Testis (tissue), 3 donors: ENCODE results near the gene STAT3. TPM values are rescaled to one million over a fixed set of nuclear protein-coding genes. Genes with fewer than 3 reads are reported as not detected.
"Not testable (repeated sequence)": the region's sequence is repeated elsewhere in the genome, so short reads cannot be mapped to it uniquely, and the experiment has no call there.

Experiments used
- DNase-seq: peaks from one replicate; pipeline ENCODE4 v3.0.0-alpha.2; 2019
- H3K27ac ChIP-seq, 2 donors: fragments of 200-600 bp; sonication (generic); one replicate each; pipeline ENCODE4 v1.5.1; 2019
- H3K27me3 ChIP-seq: fragments of 200-600 bp; sonication (generic); one replicate; pipeline ENCODE4 v1.5.1; 2019
- H3K36me3 ChIP-seq: fragments of 200-600 bp; sonication (generic); one replicate; pipeline ENCODE4 v1.5.1; 2017; ENCODE audit warnings: low read depth; ENCODE audit errors: missing control alignments
- H3K4me1 ChIP-seq: fragments of 200-600 bp; sonication (generic); one replicate; pipeline ENCODE4 v1.5.1; 2019
- H3K4me3 ChIP-seq, 2 donors: fragments of 200-600 bp; sonication (generic); one replicate each; pipeline ENCODE4 v1.5.1; 2017 to 2019
- H3K9me3 ChIP-seq: fragments of 200-600 bp; sonication (generic); one replicate; pipeline ENCODE4 v1.5.1; 2017
- POLR2A ChIP-seq: fragments of 450-650 bp; IDR thresholded peaks from one replicate; pipeline ENCODE4 v1.6.1; 2017; ENCODE audit warnings: antibody characterized with exemption, mild to moderate bottlenecking, moderate library complexity
- WGBS, 2 donors: methylation state at CpG; one replicate each; pipeline ENCODE4 v1.1.5; 2018; 5-methylcytosine and 5-hydroxymethylcytosine counted together
- intact Hi-C: fragments of 100-400 bp; cut with DNase I; formaldehyde crosslinking; loops from one replicate; pipeline ENCODE4 v1.15.1; 2023; ENCODE audit warnings: low total_unique reads
- polyA plus RNA-seq: library from polyadenylated mRNA; stranded (reverse); fragments of 350-450 nt; fragmentation: Illumina TruSeq; extraction: RNeasy Lipid Tissue Mini Kit (QIAGEN cat#74804); gene quantifications from one replicate; pipeline ENCODE4 v1.2.3, GENCODE V29; 2014; ENCODE audit warnings: low read depth, low replicate concordance; ENCODE audit not compliant: insufficient read depth
- total RNA-seq, 2 donors: library from RNA; depleted of rRNA; stranded (reverse); fragments of >200 nt; gene quantifications; one replicate each; pipeline ENCODE4 v1.2.3, GENCODE V29; 2016
- TF ChIP-seq, protein P1 (sequence below), 3 experiments: fragments of 450-650 bp in 2 of 3; fragments of 200-600 bp in 1 of 3; sonication (generic) in 1 of 3; IDR thresholded peaks; one replicate each; pipeline ENCODE4 v1.5.1; 2016 to 2019; ENCODE audit warnings: antibody characterized with exemption in 3 of 3, mild to moderate bottlenecking in 2 of 3, moderate library complexity in 1 of 3

STAT3 gene
- total and polyA plus RNA-seq, 3 donors from 2014 or later: 69.5 to 117 (median 107) TPM

DNA sequence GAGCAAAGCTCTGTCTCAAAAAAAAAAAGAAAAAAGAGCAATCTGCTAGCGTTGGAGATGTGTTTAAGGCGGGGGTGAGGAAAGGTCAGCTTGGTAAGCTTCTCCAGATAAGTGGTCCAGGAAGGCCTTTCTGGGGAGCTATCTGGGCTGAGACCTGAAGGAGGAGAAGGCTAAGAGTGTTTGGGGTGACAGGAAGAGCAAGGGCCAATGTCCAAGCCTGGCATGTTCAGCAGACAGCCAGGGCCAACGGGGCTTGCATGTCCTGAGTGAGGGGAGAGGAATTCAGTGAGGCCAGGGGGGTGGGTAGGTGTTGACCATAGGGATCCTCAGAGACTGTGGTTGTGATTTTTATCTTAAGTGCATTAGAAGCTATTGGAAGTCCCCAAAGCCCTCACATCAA is 84.5 kb downstream of the STAT3 start:
- Histone ChIP-seq H3K4me1 (peaks cover 10% of the 10 kb centered on the region), H3K27me3 (no peaks in the 10 kb centered on the region), H3K36me3 (no peaks in the 10 kb centered on the region), H3K27ac (no peak overlapping the region), H3K9me3 (no peaks in the 10 kb centered on the region), H3K4me3 (no peak overlapping the region)
- DNase-seq: no peak
- TF ChIP-seq, protein P1, sequence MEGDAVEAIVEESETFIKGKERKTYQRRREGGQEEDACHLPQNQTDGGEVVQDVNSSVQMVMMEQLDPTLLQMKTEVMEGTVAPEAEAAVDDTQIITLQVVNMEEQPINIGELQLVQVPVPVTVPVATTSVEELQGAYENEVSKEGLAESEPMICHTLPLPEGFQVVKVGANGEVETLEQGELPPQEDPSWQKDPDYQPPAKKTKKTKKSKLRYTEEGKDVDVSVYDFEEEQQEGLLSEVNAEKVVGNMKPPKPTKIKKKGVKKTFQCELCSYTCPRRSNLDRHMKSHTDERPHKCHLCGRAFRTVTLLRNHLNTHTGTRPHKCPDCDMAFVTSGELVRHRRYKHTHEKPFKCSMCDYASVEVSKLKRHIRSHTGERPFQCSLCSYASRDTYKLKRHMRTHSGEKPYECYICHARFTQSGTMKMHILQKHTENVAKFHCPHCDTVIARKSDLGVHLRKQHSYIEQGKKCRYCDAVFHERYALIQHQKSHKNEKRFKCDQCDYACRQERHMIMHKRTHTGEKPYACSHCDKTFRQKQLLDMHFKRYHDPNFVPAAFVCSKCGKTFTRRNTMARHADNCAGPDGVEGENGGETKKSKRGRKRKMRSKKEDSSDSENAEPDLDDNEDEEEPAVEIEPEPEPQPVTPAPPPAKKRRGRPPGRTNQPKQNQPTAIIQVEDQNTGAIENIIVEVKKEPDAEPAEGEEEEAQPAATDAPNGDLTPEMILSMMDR (IDR thresholded peaks at IDR 0.05): no peak
- TF ChIP-seq POLR2A: no peak
- intact Hi-C loops: no loop called here
- 74 to 86% methylated on average over 3 of the region's 3 CpGs for WGBS, 2 donors

DNA sequence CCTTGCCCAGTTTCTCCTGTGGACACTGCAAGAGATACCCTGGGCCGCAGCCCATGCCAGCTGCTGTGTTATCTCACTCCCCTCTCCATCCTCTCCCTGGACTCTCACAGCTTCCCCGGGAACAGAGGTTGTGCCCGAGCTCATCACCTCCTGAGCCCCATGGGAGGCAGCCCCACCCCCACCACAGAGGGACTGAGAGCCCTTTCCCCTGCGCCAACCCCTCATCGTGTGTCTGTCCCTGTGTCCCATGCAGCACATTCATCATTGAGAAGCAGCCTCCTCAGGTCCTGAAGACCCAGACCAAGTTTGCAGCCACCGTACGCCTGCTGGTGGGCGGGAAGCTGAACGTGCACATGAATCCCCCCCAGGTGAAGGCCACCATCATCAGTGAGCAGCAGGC is 87.2 kb downstream of the STAT3 start:
- Histone ChIP-seq H3K4me3 (no peak overlapping the region), H3K27ac (no peak overlapping the region), H3K27me3 (no peaks in the 10 kb centered on the region), H3K4me1 (no peaks in the 10 kb centered on the region), H3K36me3 (no peaks in the 10 kb centered on the region), H3K9me3 (no peaks in the 10 kb centered on the region)
- WGBS, 2 donors: 81 to 82% methylated on average over 5 to 9 of the region's 9 CpGs
- intact Hi-C loops: no loop called here
- DNase-seq: no peak
- no peak for TF ChIP-seq POLR2A
- TF ChIP-seq, protein P1 (IDR thresholded peaks at IDR 0.05): no peak

DNA sequence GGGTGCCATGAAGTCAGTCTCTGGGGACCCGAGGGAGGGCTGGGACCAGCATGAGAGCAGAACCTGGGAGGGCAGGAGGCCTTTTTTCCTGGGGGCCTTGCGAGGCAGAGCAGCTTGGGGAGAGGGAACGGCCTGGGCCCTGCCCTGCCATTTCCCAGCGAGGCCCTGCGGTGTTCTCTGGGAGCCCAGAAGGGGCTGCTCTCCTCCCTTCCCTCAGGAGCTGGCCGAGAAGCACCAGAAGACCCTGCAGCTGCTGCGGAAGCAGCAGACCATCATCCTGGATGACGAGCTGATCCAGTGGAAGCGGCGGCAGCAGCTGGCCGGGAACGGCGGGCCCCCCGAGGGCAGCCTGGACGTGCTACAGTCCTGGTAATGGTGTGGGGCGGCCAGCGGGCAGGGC is 88.3 kb downstream of the STAT3 start:
- H3K4me1 ChIP-seq, intact Hi-C loops, H3K36me3 ChIP-seq, H3K27ac ChIP-seq, H3K9me3 ChIP-seq, H3K4me3 ChIP-seq, DNase-seq, H3K27me3 ChIP-seq: not testable (repeated sequence)
- no CpG with 5 or more reads among the region's 17 CpGs for WGBS, 2 donors

DNA sequence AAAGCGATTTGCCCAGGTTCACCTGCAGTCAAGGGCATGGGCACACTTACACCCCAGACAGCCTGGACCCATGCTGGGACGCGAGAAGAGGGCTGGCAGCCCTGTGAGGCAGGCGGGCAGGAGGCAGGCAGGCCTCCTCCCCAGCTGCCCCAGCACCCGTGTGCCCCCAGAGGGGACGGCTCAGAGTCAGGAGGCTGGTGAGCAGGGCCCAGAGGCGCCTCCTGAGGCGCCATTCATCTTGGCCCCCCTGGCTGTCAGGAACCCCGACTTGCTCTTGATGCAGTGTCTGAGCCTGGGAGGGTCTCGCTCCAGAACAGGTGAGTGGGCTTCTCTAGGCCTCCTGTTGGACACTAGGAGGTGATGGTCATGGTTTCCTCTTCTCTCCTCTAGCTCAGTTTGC is 88.9 kb downstream of the STAT3 start:
- H3K27ac ChIP-seq, DNase-seq, H3K27me3 ChIP-seq, H3K36me3 ChIP-seq, H3K4me1 ChIP-seq, H3K4me3 ChIP-seq, intact Hi-C loops, H3K9me3 ChIP-seq: not testable (repeated sequence)
- WGBS, 2 donors: 95% methylated on average over 10 of the region's 10 CpGs; no CpG with 5 or more reads in 1 of the 2 donors

DNA sequence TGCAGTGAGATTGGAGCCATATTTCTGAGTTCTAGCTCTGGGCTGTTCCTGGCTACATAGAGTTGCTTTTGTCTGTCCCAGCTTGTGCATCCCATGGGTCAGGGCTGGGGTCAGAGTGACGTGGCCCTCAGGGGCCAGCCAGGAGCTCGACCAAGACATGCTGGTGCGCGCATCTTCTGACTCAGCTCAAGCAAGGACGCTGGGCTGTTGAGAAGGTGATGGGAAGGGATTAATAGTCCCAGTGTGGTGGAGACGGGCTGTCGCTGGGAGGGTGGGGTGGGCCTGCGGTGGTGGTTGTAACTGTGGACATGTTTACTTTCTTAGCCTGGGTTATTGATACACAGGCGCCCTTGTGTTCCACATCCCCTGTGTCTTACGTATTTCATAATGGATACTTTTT is 90.5 kb downstream of the STAT3 start:
- H3K9me3 ChIP-seq, intact Hi-C loops, H3K27ac ChIP-seq, H3K4me3 ChIP-seq, H3K4me1 ChIP-seq, H3K36me3 ChIP-seq, DNase-seq, H3K27me3 ChIP-seq: not testable (repeated sequence)
- 88% methylated on average over 5 to 10 of the region's 10 CpGs for WGBS, 2 donors

DNA sequence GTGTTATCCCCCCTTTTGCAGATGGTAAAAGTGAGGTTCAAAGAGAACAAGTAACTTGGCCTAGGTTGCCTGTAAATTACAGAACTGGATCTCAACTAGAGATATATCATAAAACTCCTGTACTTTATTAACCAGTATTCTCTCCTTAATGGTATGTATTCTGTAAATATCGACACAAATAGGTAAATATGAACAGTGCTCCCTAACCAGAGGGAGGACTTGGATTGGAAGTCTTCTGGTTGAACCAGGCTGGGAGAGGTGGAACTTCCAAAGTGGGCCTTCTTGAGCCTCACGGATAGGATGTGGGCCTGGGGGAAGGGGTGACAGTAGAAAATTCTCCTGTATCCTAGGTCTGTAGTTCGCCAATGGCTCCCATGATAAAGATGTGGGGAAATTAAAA is 92.2 kb downstream of the STAT3 start:
- TF ChIP-seq, protein P1 (IDR thresholded peaks at IDR 0.05): no peak
- TF ChIP-seq POLR2A: no peak
- Histone ChIP-seq H3K9me3 (no peaks in the 10 kb centered on the region), H3K27me3 (no peaks in the 10 kb centered on the region), H3K27ac (no peak overlapping the region), H3K4me1 (peaks cover 11% of the 10 kb centered on the region), H3K4me3 (no peak overlapping the region), H3K36me3 (no peaks in the 10 kb centered on the region)
- DNase-seq: no peak
- WGBS, 2 donors: 93 to 95% methylated on average over 3 of the region's 3 CpGs
- intact Hi-C loops: no loop called here
